SK-MEL-5 (cell line): ENCODE data around the gene DDN. TPM values are rescaled to one million over a fixed set of nuclear protein-coding genes. Genes with fewer than 3 reads are reported as not detected.

Experiments used
- DNase-seq: peaks from one replicate; pipeline ENCODE4 v3.0.0-alpha.2; 2016; ENCODE audit warnings: low read depth, low spot score
- in situ Hi-C: cut with HindIII; loops from 2 replicates; pipeline ENCODE4 v1.10.0; 2016; ENCODE audit warnings: low sequenced_read_pairs, high pct_unique_total_duplicates, low pct_unique_long_range_greater_than_20kb
- total RNA-seq: library from RNA; depleted of rRNA; stranded (reverse); fragments of >200 nt; shearing (Covaris generic); gene quantifications from 2 replicates; pipeline ENCODE4 v1.2.3, GENCODE V29; 2014

DDN gene
- total RNA-seq, 1 experiment from 2014 or later = 0.03 TPM

DNA sequence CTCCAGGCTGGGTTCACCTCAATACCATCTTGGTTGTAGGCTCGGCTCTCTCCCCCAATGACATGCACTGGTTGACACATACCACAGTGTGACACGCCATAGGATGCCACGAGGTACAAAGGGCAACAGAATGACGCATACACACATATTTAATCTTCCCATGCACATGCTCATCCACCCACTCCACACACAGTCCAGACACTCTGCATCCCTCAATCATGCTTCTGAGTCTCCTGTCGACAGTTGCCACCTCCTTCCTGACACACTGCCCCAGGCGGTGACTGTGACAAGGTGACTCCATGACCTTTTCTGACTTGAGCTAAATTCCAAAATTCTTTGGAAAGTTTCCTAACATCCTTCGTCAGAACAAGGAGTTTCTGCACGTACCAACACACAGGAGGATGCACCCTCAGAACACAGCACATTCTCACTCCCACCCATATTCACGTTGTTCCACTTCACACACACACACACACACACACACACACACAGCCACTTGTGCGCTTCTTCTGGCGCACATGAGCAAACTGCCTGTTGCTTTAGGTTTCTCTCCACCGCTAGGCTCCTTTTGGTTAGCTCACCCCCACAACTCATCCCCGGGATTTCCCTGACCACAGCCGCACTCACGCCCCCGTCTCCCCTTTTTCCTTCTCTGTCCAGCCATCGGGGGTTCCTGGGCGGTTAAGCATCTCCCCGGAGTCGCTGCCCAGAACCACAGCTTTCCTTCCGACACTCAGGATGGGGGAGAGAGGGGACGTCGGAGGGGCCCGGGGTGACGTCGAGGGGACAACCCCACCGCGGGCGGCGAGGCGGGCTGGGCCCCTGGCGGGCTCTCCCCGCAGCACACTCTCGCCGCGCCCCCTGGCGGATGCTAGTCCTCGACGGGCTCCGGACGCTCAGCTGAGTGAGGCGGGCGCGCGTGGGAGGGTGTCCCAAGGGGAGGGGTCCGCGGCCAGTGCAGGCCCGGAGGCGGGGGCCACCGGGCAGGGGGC is 21.6 kb downstream of the DDN start:
- in situ Hi-C loops = no loop called here
- peak; percentile 61 for DNase-seq

DNA sequence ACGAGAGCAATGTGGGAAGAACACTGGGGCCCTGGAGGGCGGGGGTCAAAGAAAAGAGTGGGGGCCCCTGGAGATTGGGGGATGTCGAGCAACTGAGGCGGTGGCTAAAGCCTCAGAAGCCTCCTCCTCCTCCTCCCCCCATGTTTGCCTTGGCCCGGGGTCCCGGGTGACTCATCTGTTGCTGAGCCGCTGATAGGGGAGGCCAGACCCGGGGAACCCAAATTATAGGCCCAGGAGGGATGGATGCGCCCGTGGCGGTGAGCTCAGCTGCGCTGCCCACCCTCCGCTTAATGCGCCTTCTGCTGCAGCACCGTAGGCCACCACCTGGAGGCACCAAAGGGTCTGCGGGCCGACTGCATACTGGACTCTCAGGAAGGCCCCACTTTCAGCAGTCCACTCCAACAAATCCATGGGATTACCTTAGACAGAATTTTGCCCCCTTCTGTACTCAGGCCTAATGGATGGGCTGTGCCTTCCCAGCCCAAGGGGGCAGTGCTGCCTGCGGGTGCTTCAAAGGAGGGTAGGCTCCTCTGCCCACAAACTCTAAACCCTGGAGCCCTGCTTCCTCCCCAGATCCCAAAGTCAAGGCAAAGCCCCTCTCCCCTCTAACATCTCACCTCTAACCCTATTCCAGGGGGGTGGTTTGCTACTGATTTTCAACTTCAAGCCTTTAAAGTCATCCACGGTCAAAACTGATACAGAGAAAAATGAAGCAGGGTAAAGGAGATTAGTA is 25.1 kb downstream of the DDN start:
- DNase-seq = no peak
- in situ Hi-C loops = no loop called here

DNA sequence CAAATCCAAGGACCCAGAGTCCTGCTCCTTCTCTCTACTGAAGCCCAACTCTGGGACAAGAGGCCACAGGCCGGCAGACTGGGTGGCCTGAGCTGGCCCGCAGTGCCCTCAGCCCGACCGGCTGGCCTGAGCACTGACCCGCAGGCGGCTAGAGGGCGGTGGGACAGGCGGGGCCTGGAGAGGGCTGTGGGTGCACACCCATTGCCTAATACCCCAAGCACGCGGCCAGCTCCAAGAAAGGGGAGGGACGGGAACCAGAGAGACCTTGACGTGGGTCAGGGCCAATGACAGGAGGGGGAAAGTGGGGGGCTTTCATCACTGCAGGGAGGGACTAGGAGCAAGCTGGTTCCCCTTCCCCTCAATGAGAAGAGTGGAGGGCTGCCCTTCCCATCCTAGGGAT is 25.6 kb downstream of the DDN start:
- in situ Hi-C loops = no loop called here
- DNase-seq = no peak

DNA sequence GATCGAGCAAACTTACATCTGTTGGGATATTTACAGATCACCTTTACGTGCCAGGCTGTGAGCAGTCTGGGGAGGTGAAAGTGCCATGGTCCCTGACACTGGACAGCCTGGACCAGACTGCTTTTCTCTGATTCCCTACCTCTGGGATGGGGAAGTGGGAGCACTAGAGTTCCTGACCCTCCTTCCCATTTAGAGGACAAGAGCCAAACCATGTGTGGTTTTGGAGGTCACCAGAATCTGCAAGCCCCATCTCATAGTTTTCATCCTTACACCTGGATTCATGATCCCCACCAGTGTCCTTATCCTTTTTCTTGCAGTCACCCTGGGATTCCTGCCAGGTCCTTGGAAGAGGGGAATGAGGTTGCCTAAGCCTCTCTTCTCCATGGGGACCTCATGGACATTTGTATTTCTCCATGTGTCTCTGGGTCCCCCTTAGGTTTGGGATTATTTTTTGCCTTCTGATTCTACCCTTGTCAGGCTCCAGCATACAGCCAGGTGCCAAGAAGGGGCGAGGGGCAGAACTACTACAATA is 26.2 kb downstream of the DDN start:
- DNase-seq = no peak
- in situ Hi-C loops = no loop called here

DNA sequence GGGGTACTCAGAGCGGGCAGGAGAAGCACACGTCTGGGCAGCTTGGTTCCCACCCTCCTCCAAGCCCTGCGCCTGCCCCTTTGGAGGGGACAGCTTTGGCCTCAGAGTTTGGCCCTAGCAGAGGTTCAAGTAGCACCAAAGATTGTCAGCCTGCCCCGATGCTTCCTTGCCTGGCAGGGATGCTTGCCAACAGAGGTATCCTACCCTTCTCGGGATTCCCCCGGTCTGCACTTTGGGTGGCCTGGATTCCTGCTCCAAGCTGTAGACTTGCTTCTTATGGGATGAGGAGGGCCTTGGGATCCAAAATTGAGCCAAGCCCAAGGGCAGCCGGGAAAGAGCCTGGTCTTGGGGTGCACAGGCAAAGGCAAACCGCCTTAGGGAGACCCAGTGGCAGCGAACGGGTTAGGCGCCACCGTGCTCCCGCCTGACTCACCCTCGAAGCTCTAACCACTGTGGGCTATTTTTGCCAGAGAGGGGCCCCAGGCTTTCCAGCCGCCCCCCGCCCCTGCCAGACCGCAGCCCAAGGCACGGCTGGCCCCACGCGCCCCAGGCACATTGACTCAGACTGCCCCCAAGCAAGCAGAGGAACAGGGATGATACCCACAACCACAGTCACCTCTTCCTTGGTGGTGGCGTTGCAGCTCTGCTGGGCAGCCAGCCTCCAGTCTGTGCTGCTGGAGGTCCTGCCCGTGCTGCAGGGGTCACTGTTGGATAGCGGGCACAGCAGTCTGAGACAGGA is 26.8 kb downstream of the DDN start:
- in situ Hi-C loops = no loop called here
- DNase-seq = no peak

DNA sequence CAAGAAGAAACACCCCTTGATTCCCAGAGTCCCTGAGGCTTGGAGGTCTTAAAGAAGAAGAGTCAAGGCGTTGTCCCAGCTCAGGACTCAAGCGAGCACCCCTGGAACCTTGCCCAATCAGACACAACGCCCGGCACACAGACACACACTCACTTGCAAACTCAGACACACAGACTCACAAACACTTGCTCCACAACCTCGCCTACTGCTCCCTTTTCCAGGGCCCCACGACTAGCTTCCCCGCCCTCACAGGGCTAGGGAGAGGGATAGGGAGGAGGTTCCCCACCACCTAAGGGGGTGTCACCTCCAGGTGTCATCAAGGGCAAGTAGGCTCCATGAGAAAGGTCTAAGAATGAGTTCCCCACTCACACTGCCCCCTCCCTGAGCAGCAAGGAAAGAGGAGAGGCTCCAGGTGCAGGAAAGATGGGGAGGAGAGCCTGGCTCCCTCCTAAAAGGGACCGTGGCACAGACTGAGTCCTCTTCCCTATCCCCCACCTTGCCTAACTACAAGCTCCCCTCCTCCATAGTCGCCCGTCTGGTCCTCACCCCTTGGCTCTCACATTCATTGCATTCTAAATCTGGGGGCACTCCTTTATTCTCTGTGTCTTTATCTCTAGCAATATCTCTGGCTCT is 28.4 kb downstream of the DDN start:
- DNase-seq = no peak
- in situ Hi-C loops = no loop called here

DNA sequence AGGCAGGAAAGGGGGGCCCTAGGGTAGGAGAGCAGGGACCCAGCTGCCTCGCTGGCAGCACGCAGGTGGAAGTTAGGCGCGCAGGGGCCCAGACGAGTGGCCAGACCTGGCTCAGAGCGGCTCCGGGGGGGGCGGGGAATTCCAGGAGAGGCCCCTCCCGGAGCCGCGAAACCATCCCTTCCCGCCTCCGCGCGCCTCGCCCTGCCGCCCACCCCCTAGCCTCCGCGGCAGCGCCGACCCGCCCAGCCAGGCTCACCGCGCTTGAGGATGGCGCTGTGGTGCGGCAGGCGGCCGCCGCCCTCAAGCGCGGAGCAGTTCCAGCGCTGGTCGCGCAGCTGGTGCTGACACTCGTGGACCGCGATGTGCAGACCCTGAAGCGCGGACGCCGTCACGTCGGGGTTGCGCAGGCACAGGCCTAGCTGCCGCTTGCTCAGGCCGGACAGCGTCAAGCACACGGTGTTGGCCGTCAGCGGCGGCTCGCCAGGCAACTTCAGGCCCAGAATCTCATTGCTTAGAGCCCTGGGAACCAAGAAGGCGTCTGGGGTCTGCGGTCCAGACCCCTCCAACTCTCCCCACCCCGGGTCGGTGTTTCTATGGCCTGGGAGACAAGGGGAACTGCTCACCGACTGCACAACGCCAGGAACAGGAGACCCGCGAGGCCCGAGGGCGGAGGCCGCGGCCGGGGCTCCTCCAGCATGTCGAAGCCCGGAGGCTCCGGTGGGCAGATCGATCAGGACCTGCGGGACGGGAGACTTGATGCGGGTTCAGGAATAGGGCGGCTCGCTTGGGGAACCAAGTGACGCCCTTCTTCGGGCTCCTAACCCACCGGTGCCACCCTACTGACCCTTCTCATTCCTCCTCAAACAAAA is 29.1 kb downstream of the DDN start:
- in situ Hi-C loops = no loop called here
- DNase-seq = no peak

DNA sequence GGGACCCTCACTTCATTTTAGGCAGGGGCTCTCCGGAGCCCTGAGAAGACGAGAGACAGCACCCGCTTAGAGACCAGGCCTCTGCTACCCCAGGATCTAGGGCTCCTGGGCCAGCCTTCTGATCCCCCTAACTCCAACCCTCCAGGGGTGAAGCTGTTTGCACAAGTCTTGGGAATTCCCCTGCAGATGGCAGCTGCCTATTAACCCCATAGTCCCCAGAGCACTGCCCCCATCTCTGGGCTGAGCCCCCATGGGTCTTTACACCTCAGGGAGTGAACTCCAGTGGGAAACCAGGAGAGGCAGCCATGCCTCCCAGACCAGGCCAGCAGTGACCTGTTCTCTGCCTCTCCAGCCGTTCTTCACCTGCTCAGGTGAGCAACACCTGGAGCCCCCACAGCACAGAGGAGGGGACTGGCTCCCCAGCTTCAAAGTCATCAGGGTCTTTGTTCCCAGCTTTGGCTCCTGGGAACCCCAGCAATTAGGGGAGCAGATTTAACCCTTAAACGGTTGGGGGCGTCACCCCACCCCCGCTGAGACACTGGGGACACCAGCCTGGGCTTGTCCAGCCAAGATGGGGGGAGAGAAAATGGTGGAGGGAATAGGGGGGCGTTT is 29.9 kb downstream of the DDN start:
- in situ Hi-C loops = no loop called here
- DNase-seq = no peak

DNA sequence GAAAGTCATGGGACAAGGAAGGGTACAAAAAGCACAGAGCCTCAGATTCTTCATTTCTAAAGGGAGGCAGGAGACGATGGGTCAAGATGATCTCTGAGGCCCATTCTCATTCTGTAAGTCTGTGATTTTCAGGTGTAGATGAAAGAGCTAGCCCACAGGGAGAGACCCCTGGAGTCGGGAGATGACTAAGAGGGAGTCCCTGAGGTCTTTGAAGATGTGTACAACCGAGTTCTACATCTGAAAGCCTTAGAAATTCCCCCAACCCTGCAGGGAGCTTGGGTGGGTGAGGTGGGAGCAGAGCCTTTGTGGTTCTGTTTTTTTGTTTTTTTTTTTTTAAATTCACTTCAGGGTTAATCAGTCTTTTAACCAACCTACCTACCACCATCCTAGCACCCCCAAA is 30.7 kb downstream of the DDN start:
- in situ Hi-C loops = no loop called here
- no peak for DNase-seq

DNA sequence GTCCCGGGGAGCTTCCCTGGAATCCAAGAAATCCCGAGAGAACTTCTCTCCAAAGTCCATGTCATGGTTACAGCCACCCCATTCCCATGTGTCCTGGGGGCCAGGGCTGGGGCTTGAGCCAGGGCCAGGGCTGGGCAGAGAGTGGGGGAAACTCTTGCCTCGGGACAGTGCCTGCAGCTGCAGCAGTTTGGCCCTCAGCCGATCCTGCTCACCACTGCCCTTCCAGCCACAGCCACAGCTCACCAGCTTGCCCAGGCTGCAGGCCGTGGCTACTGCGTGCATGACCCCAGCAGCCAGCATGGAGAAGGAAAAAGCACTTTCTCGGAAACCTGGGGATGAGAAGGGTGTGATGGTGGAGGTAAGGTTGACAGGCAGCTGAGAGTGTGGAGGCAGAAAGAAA is 31.2 kb downstream of the DDN start:
- in situ Hi-C loops = no loop called here
- no peak for DNase-seq

DNA sequence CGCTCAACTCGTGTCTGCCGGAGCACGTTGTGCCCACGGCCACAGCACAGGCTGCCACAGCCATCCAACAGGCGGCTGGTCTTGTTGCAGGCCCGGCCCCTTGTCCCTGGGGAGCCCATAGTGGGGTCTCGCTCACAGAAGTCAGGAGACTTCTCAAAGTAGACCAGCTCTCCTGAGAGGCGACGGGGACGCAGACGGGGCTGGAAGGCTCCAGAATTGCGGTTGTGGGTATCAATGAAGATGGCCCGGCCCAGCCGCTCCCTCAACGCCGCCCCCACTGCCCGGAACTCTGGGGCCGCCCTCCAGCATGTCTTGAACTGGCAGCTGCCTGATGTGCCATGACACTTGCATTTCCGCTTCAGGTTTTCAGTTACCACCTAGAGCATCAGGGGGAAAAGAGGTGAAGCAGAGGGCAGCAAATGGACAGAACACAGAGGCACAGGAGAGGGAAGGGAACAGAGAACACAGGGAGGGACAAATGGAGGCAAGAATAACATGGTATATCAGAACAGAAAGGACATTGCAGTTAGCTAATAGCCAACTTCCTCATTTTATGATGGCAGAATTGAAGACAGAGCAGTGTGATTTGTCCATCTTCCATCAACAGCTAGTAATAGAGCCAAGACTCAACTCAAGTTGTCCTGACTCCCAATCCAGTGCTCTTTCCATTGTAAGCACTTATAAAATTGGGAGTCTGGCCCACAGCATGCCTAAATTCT is 32.8 kb downstream of the DDN start:
- in situ Hi-C loops = no loop called here
- no peak for DNase-seq

DNA sequence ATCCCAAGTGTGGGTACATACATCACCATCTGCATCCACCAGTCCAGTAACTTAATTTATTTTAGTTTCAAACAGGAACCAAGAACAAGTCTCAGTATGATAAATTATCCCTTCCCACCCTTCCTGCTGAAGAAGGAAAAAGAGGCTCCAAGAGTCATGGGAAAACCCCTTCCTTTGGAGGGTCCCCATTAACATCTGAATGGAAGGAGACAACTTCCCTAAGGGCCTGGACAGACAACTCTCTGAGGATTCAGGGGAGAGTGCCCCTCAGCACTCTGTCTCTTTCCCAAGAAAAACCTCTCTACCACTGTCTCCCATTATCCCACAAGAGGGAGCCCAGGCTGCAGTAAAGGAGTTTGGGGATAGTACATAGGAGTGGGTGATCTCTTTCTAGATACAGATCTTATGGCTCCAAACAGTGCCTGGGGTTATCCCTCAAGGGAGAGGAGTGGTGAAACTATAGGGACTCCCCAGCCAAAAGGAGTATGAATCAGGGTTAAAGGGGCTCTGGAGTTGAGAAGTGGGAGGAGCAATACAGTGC is 33.8 kb downstream of the DDN start:
- peak; percentile 48 for DNase-seq
- in situ Hi-C loops = no loop called here

DNA sequence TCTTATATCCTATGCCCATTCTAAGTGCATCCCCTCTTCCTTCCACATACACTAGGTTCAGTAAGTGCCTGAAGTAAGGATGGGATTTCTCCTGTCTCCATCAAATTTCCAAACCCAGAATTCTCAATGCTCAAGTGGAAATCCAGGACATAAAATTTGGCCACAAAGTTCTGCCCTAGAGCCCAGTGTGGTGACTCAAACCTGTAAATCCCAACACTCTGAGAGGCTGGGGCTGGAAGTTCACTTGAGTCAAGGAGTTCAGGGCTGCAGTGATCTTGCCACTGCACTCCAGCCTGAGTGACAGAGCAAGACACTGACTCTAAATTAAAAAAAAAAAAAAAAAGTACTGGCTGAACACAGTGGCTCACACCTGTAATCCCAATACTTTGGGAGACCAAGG is 37.4 kb downstream of the DDN start:
- in situ Hi-C loops = no loop called here
- no peak for DNase-seq

DNA sequence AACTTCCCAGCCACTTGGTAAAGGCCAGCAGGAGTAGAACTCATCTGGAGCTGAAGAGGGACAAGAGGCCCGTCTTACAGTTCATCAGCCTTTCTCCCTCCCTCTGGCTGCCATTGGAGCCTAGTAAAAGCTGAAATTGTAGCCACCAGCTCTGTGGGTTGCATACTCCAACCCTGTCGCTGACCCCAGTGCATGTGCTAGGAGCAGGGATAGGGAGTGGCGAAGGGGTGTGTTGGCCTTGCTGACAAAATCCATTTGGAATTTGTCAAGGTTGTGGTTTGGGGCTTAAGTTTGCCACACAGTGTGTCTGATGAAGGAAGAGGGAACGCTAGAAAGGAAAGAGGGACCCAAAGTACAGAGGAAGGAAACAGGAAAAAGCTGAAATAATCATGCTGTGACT is 37.8 kb downstream of the DDN start:
- in situ Hi-C loops = no loop called here
- DNase-seq = no peak

DNA sequence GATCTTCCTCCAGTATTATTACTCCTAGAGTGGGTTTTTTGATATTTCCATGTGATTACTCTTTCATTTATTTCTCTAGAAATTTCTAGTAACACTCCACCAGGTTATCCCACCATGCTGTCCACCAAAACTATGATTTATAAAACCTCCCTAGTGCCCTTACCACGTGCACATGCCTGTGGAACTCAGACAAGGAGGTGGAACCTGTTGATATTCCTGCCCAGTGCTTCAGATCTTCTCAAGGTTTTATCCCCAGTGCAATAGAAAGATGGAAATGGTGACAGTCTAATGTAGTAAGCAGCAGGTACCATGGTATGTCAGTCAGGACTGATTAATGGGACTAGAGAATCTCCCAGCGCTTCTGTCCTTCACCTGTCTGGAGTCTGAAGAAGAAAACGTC is 38.3 kb downstream of the DDN start:
- DNase-seq = no peak
- in situ Hi-C loops = no loop called here

DNA sequence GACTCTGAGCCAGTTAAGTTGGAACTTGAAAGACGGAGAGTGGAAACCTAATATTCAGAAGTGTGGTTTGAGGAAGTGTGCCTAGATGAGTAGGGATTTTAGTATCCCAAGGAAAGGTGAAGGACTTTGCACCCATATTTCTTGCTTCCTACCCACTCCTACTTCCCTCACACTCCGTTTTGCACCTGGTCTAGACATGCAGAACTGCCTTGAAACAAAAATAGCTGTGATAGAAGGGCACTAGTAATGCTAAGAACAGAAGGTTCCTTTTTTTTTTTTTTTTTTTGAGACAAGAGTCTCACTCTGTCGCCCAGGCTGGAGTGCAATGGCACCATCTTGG is 41.2 kb downstream of the DDN start:
- in situ Hi-C loops = no loop called here
- DNase-seq = no peak
